Raji (cell line): ENCODE measurements around the gene CDH11.

Source experiments
- POLR2A ChIP-seq: IDR thresholded peaks from 2 replicates; pipeline ENCODE4 v1.6.1; 2011; ENCODE audit warnings: low read depth, low read length, control low read depth; ENCODE audit not compliant: insufficient read depth

Gene CDH11

GRCh38 chr16:65038100-65038499 is 83.8 kb downstream of the CDH11 start:
- no peak for TF ChIP-seq POLR2A

- no peak for TF ChIP-seq POLR2A
Observed at GRCh38 chr16:65037556-65037955, 84.3 kb downstream of the CDH11 start.

GRCh38 chr16:65034915-65035314 is 86.9 kb downstream of the CDH11 start:
- no peak for TF ChIP-seq POLR2A

GRCh38 chr16:65032387-65032786 is 89.5 kb downstream of the CDH11 start:
- TF ChIP-seq POLR2A: no peak

DNA sequence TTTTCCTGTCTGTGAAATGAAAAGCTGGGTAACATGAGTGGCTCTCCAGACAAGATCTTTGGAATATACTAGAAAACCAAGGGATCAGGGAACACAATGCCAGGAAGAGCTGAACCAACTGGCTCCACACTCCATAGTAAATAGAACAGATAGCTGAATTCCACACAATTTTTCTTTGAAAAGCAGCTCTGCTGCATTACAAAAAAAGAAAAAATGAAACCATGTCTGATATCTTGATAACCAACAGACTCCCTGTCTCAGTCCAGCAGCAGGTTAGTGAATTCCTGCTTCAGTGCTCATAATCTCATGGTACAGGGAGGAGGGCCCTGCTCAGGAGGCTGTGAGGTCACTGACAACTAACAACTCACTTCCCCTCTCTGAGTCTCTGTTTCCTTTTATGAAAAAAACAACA is 97.1 kb downstream of the CDH11 start:
- no peak for TF ChIP-seq POLR2A

- TF ChIP-seq POLR2A: no peak
Observed at GRCh38 chr16:65023802-65024201, 98.1 kb downstream of the CDH11 start.

- no peak for TF ChIP-seq POLR2A
Observed at GRCh38 chr16:65021852-65022595, 99.8 kb downstream of the CDH11 start.

GRCh38 chr16:65016754-65017153 is 105.1 kb downstream of the CDH11 start:
- no peak for TF ChIP-seq POLR2A

- no peak for TF ChIP-seq POLR2A
Observed at GRCh38 chr16:65015599-65015998, 106.3 kb downstream of the CDH11 start.

DNA sequence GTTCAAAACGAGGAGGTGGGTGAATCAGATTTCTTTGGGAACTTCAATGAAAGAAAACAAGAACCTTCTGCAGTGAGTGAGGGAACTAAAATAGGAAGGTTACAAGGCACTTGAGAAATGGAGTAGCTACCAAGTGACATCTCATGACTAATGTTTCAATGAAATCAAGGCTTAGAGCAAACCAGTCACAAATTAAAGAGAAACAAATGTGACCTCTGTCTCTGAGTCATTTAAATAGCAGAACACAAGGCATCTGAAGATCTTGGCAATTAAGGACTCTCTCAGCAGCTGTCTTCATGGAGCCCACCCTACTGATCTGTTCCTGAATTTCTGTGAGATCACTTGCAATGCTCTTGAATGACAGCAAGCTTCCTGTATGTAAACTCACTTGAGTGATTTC is 109.5 kb downstream of the CDH11 start:
- no peak for TF ChIP-seq POLR2A

DNA sequence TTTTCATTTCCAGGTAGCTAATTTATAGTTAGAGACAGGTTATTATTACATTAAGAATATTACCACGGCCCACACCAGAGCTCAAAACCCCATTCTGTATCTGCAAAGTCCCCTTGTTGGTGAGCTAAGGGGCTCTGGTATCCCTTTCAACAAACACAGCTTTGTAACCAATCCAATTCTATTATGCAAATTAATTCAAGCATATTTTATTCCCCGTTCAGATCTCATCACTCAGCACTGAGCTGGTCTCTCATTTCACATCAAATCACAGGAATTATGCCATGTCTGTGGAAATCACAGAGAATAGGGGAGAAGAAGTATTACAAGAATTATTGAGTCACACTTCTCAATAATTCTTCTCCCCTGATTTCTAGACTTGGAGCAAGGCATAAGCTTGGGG is 111.7 kb downstream of the CDH11 start:
- TF ChIP-seq POLR2A: no peak

GRCh38 chr16:65005696-65006095 is 116.2 kb downstream of the CDH11 start:
- no peak for TF ChIP-seq POLR2A

DNA sequence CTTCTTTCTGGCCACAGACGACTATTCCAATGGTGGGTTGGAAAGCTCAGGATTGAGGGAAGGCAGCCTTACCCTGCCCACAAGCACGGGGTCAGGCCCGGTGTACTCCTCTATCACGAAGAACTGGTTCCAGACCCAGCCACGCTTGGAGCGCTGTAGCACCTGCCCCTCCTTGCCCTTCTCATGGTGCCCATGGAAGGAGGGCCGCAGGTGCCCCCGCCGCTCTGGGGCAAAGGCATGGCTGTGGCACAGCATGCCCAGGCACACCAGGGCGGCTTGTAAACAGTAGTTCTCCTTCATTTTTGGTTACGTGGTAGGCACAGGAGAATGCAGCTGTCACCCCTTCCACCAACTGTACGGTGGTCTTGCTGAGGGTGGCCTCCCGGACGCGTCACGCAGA is 117.3 kb downstream of the CDH11 start:
- no peak for TF ChIP-seq POLR2A

DNA sequence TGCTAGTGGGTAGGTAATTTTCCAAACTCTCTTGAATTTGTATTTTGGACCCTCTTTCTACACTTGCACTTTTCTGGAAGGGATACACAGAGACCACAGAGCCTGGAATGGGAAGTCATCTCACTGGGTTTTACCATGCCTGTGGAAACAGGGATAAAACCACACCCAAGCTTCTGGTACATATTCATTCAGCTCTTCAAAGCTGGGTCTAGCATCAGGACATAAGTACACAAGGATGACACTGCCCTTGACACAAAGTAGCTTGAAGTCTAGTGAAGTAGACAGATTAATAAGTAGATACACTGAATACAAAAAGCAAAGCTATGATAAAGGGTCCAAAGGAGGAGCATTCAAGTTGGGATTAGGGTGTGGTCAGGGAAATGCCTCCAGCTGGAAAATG is 118.2 kb downstream of the CDH11 start:
- TF ChIP-seq POLR2A: no peak

DNA sequence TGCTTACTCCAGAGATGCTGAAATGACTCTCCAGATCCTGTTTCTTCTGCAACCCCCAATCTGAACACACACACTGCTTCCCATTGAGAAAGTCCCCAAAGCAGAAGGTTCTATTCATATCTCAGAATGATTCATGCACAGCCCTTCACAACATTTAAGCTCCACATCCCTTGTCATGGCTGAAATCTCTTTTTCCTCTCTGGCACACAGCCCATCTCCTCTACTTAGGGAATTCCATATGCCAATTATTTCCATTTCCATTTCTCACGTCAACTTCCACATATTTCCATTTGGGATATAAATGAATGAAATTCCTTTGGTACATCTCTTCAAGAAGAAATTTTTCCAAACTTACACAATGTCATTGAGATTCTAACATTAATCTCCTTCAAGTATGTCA is 119.6 kb downstream of the CDH11 start:
- no peak for TF ChIP-seq POLR2A

GRCh38 chr16:65000654-65001053 is 121.2 kb downstream of the CDH11 start:
- TF ChIP-seq POLR2A: no peak

DNA sequence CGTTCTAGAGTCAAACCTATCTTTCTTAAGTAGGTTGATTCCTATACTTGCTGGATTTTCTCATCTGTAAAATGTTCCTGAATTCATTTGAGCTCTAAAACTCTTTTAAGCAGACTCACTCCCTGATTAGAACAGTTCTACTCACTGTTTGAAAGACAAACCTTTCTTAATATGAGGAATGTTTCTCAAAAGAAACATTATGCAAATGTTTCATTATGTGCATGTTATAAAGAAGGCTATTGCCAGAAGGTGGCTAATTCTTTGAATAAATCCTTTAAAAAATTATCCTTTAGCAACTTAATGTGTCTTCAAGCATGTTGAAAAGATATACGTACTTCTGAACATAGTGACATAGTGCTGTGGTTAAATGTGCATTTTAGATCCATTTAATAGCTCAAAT is 124.1 kb downstream of the CDH11 start:
- TF ChIP-seq POLR2A: no peak
